ENCODE data around the gene PPP2R5A. TPM values are rescaled to one million over a fixed set of nuclear protein-coding genes. Genes with fewer than 3 reads are reported as not detected.

The PPP2R5A gene
- total and polyA plus RNA-seq, 2 of the 8 experiments (the other 6 are each of a cell fraction or from before 2014, with no cell fraction given) = 14.6 to 36.3 TPM

GRCh38 chr1:212241501-212241900 lies 43.7 kb upstream of the PPP2R5A start (continued):
- no peak for TF ChIP-seq CHD7 (IDR thresholded peaks at IDR 0.05; ENCODE audit: insufficient replicate concordance, low read length)
- TF ChIP-seq KDM1A (IDR thresholded peaks at IDR 0.05; ENCODE audit: borderline replicate concordance, low read length) = no peak
